ENCODE data around the gene ENOSF1. TPM values are rescaled to one million over a fixed set of nuclear protein-coding genes. Genes with fewer than 3 reads are reported as not detected.

Gene ENOSF1
- total and polyA plus RNA-seq, 2 of the 4 experiments (the other 2 are of a cell fraction), result 12.2 to 12.6 TPM

- Histone ChIP-seq H3K79me1 (ENCODE audit: low read depth in 1 of 2, low read length in 2 of 2) (no peaks in the 10 kb centered on the region), H3K36me3 (ENCODE audit: control insufficient read depth, insufficient read depth, low read length) (peaks cover 26% of the 10 kb centered on the region), H3K18ac (ENCODE audit: low read depth, low read length) (no peak overlapping the region), H3K14ac (replicated peaks; ENCODE audit: low read depth, low read length) (no peak overlapping the region), H3K4ac (ENCODE audit: low read depth, low read length) (no peak overlapping the region), H4K20me1 (ENCODE audit: insufficient read depth, low read length) (no peaks in the 10 kb centered on the region), H2AFZ (replicated peaks; ENCODE audit: low read length, poor library complexity) (no peak overlapping the region), H2BK5ac (ENCODE audit: low read depth, low read length, poor library complexity, severe bottlenecking) (no peak overlapping the region), H3K9me3 (ENCODE audit: control insufficient read depth, insufficient read depth, low read length) (no peaks in the 10 kb centered on the region), H3K56ac (ENCODE audit: extremely low read depth, insufficient read depth, low read length) (no peak overlapping the region), H4K8ac (ENCODE audit: low read depth in 2 of 2, low read length in 2 of 2) (no peak overlapping the region), H3K4me3 (ENCODE audit: insufficient read depth, low read depth, low read length) (no peak overlapping the region), H2AK5ac (ENCODE audit: low read depth, low read length) (no peak overlapping the region), H2AK9ac (replicated peaks; ENCODE audit: low read depth, low read length, poor library complexity) (no peak overlapping the region), H3K23ac (ENCODE audit: low read depth, low read length) (no peak overlapping the region), H3K9me1 (ENCODE audit: insufficient read depth, low read length) (peaks cover 3% of the 10 kb centered on the region; the same call in 1 of the 2 replicates), H2BK120ac (ENCODE audit: low read depth, low read length) (no peak overlapping the region), H2BK20ac (ENCODE audit: low read depth, low read length) (no peak overlapping the region), H4K91ac (ENCODE audit: insufficient read depth, low read depth, low read length) (no peak overlapping the region), H3K9ac (ENCODE audit: low read depth, low read length) (no peak overlapping the region), H2BK15ac (ENCODE audit: low read depth, low read length) (no peak overlapping the region), H4K5ac (ENCODE audit: low read depth, low read length) (no peak overlapping the region), H3K27ac (ENCODE audit: insufficient read depth, low read length) (no peak overlapping the region), H3K27me3 (ENCODE audit: control insufficient read depth, insufficient read depth, low read length) (no peaks in the 10 kb centered on the region), H3K4me1 (ENCODE audit: control insufficient read depth, insufficient read depth, low read length) (no peaks in the 10 kb centered on the region), H3K4me2 (ENCODE audit: low read depth, low read length) (no peak overlapping the region)
- POLR2A ChIA-PET (ENCODE audit: unreplicated experiment), result no interaction called here
- in situ Hi-C loops (cut with MboI; ENCODE audit: low sequenced_read_pairs), result no loop called here
- intact Hi-C loops (cut with micrococcal nuclease), result no loop called here
- dilution Hi-C loops (cut with HindIII; ENCODE audit: low sequenced_read_pairs, unreplicated experiment), result no loop called here
- ATAC-seq (ENCODE audit: low read depth) (no peak), DNase-seq (no peak)
- CTCF ChIA-PET, result interaction anchor here (1.1 kb wide), 1 partner anchor 32 kb away, joined by 3 read pairs; no protein-coding TSS in a partner anchor
- WGBS, 2 experiments (ENCODE audit: extremely low coverage in 2 of 2, insufficient read length in 1 of 2), result 96% methylated on average over 5 of the region's 15 CpGs; no CpG with 5 or more reads in 1 of the 2 experiments
- no TSS peak for BruUV-seq (replicated peaks)
- no peak for TF ChIP-seq POLR2A (IDR thresholded peaks at IDR 0.05; ENCODE audit: low read depth, low read length)
- no peak for TF ChIP-seq MAZ (IDR thresholded peaks at IDR 0.05; ENCODE audit: borderline replicate concordance, low read depth, low read length)
- no peak for TF ChIP-seq MAFK (IDR thresholded peaks at IDR 0.05; ENCODE audit: low read depth, low read length)
- TF ChIP-seq ELK1 (IDR thresholded peaks at IDR 0.05; ENCODE audit: borderline replicate concordance, low read depth, low read length), result no peak
- TF ChIP-seq CEBPB (IDR thresholded peaks at IDR 0.05; ENCODE audit: low read depth, low read length), result no peak
- TF ChIP-seq, protein P1, sequence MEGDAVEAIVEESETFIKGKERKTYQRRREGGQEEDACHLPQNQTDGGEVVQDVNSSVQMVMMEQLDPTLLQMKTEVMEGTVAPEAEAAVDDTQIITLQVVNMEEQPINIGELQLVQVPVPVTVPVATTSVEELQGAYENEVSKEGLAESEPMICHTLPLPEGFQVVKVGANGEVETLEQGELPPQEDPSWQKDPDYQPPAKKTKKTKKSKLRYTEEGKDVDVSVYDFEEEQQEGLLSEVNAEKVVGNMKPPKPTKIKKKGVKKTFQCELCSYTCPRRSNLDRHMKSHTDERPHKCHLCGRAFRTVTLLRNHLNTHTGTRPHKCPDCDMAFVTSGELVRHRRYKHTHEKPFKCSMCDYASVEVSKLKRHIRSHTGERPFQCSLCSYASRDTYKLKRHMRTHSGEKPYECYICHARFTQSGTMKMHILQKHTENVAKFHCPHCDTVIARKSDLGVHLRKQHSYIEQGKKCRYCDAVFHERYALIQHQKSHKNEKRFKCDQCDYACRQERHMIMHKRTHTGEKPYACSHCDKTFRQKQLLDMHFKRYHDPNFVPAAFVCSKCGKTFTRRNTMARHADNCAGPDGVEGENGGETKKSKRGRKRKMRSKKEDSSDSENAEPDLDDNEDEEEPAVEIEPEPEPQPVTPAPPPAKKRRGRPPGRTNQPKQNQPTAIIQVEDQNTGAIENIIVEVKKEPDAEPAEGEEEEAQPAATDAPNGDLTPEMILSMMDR (conservative IDR thresholded peaks at IDR 0.05; ENCODE audit: low read depth, low read length), result no peak
- no peak for TF ChIP-seq RCOR1 (IDR thresholded peaks at IDR 0.05; ENCODE audit: insufficient replicate concordance, low read length)
- TF ChIP-seq MXI1 (IDR thresholded peaks at IDR 0.05; ENCODE audit: borderline replicate concordance, low read depth, low read length), result no peak
- TF ChIP-seq NFE2L2 (IDR thresholded peaks at IDR 0.05; ENCODE audit: low read depth, low read length), result no peak
- TF ChIP-seq CHD1 (IDR thresholded peaks at IDR 0.05; ENCODE audit: low read depth, low read length), result no peak
- TF ChIP-seq RAD21 (IDR thresholded peaks at IDR 0.05; ENCODE audit: low read length), result no peak
- no peak for TF ChIP-seq USF2 (IDR thresholded peaks at IDR 0.05; ENCODE audit: low read depth, low read length)
Measured at GRCh38 chr18:678482-679182, 33.8 kb downstream of the ENOSF1 start.
